Fibroblast of skin of abdomen (primary cell): ENCODE results near the gene SPIRE1.

Source experiments
- DNase-seq: peaks from one replicate; pipeline ENCODE4 v3.0.0-alpha.2; 2013

SPIRE1 gene

GRCh38 chr18:12443551-12443950 lies 214.4 kb downstream of the SPIRE1 start:
- DNase-seq, result no peak

GRCh38 chr18:12442946-12443345 lies 215.0 kb downstream of the SPIRE1 start:
- no peak for DNase-seq

GRCh38 chr18:12441475-12442034 lies 216.4 kb downstream of the SPIRE1 start:
- DNase-seq, result no peak

GRCh38 chr18:12438257-12438656 lies 219.7 kb downstream of the SPIRE1 start:
- no peak for DNase-seq

- DNase-seq, result no peak
Observed at GRCh38 chr18:12435867-12436266, 222.0 kb downstream of the SPIRE1 start.

GRCh38 chr18:12434541-12434929 lies 223.4 kb downstream of the SPIRE1 start:
- DNase-seq, result no peak

- DNase-seq, result no peak
Observed at GRCh38 chr18:12433829-12434540, 223.9 kb downstream of the SPIRE1 start.

GRCh38 chr18:12432881-12433280 lies 225.0 kb downstream of the SPIRE1 start:
- no peak for DNase-seq

GRCh38 chr18:12432196-12432595 lies 225.7 kb downstream of the SPIRE1 start:
- DNase-seq, result no peak

- DNase-seq, result no peak
Observed at GRCh38 chr18:12431561-12431960, 226.3 kb downstream of the SPIRE1 start.

- no peak for DNase-seq
Observed at GRCh38 chr18:12430137-12430990, 227.5 kb downstream of the SPIRE1 start.

GRCh38 chr18:12429556-12429955 lies 228.4 kb downstream of the SPIRE1 start:
- no peak for DNase-seq

- DNase-seq, result no peak
Observed at GRCh38 chr18:12428923-12429322, 229.0 kb downstream of the SPIRE1 start.

GRCh38 chr18:12426924-12427323 lies 231.0 kb downstream of the SPIRE1 start:
- no peak for DNase-seq

- DNase-seq, result no peak
Observed at GRCh38 chr18:12424252-12424651, 233.7 kb downstream of the SPIRE1 start.

GRCh38 chr18:12423820-12424219 lies 234.1 kb downstream of the SPIRE1 start:
- no peak for DNase-seq

- no peak for DNase-seq
Observed at GRCh38 chr18:12423393-12423792, 234.5 kb downstream of the SPIRE1 start.

- DNase-seq, result no peak
Observed at GRCh38 chr18:12422936-12423335, 235.0 kb downstream of the SPIRE1 start.

- DNase-seq, result no peak
Observed at GRCh38 chr18:12421732-12422131, 236.2 kb downstream of the SPIRE1 start.

GRCh38 chr18:12420821-12421421 lies 237.0 kb downstream of the SPIRE1 start:
- DNase-seq, result no peak

- DNase-seq, result no peak
Observed at GRCh38 chr18:12417687-12418086, 240.2 kb downstream of the SPIRE1 start.

GRCh38 chr18:12416098-12416729 lies 241.7 kb downstream of the SPIRE1 start:
- no peak for DNase-seq

- DNase-seq, result no peak
Observed at GRCh38 chr18:12411456-12411855, 246.5 kb downstream of the SPIRE1 start.
